Measurements from ENCODE around the gene GCNT3.
"Not testable (repeated sequence)": the region's sequence is repeated elsewhere in the genome, so short reads cannot be mapped to it uniquely, and the experiment has no call there.

Gene GCNT3

GRCh38 chr15:59637507-59637906 is 25.9 kb downstream of the GCNT3 start:
- DNase-seq (ENCODE audit: low read depth); H3K4me3 ChIP-seq (ENCODE audit: control insufficient read depth, low read depth, low read length): not testable (repeated sequence)
- peak; percentile 6 for TF ChIP-seq CTCF (conservative IDR thresholded peaks at IDR 0.05; ENCODE audit: control insufficient read depth, insufficient read depth, low read depth, low read length)

GRCh38 chr15:59642351-59642750 is 30.8 kb downstream of the GCNT3 start:
- TF ChIP-seq CTCF (conservative IDR thresholded peaks at IDR 0.05; ENCODE audit: control insufficient read depth, insufficient read depth, low read depth, low read length), result no peak
- DNase-seq (ENCODE audit: low read depth), result no peak
- H3K4me3 ChIP-seq (ENCODE audit: control insufficient read depth, low read depth, low read length), result no peak overlapping the region

- no peak overlapping the region for H3K4me3 ChIP-seq (ENCODE audit: control insufficient read depth, low read depth, low read length)
- TF ChIP-seq CTCF (conservative IDR thresholded peaks at IDR 0.05; ENCODE audit: control insufficient read depth, insufficient read depth, low read depth, low read length), result no peak
- peak; percentile 30 for DNase-seq (ENCODE audit: low read depth)
These were observed 33.2 kb downstream of the GCNT3 start for GRCh38 chr15:59644756-59645155.

- not testable (repeated sequence) for H3K4me3 ChIP-seq (ENCODE audit: control insufficient read depth, low read depth, low read length); DNase-seq (ENCODE audit: low read depth)
These were observed 34.2 kb downstream of the GCNT3 start for GRCh38 chr15:59645812-59646211.

- H3K4me3 ChIP-seq (ENCODE audit: control insufficient read depth, low read depth, low read length), result no peak overlapping the region
- TF ChIP-seq CTCF (conservative IDR thresholded peaks at IDR 0.05; ENCODE audit: control insufficient read depth, insufficient read depth, low read depth, low read length), result no peak
- no peak for DNase-seq (ENCODE audit: low read depth)
These were observed 34.7 kb downstream of the GCNT3 start for GRCh38 chr15:59646277-59646676.

GRCh38 chr15:59647085-59647484 is 35.5 kb downstream of the GCNT3 start:
- DNase-seq (ENCODE audit: low read depth), result no peak
- no peak overlapping the region for H3K4me3 ChIP-seq (ENCODE audit: control insufficient read depth, low read depth, low read length)
- no peak for TF ChIP-seq CTCF (conservative IDR thresholded peaks at IDR 0.05; ENCODE audit: control insufficient read depth, insufficient read depth, low read depth, low read length)

GRCh38 chr15:59649603-59650002 is 38.0 kb downstream of the GCNT3 start:
- no peak for DNase-seq (ENCODE audit: low read depth)
- no peak for TF ChIP-seq CTCF (conservative IDR thresholded peaks at IDR 0.05; ENCODE audit: control insufficient read depth, insufficient read depth, low read depth, low read length)
- H3K4me3 ChIP-seq (ENCODE audit: control insufficient read depth, low read depth, low read length), result no peak overlapping the region

Data from fibroblast of mammary gland (primary cell).